GM19238 (cell line): ENCODE measurements around the gene MYBBP1A.

Experiments used
- DNase-seq: peaks from one replicate; pipeline ENCODE4 v3.0.0; 2011; ENCODE audit warnings: low spot score; ENCODE audit not compliant: insufficient read length

MYBBP1A gene

GRCh38 chr17:4538236-4539002, 16.8 kb downstream of the MYBBP1A start:
- no peak for DNase-seq

- DNase-seq: no peak
Measured at GRCh38 chr17:4537451-4538235, 17.5 kb downstream of the MYBBP1A start.

GRCh38 chr17:4536742-4537411, 18.3 kb downstream of the MYBBP1A start:
- DNase-seq: no peak

- DNase-seq: no peak
Measured at GRCh38 chr17:4536259-4536741, 18.9 kb downstream of the MYBBP1A start.

- DNase-seq: no peak
Measured at GRCh38 chr17:4535667-4536258, 19.4 kb downstream of the MYBBP1A start.

GRCh38 chr17:4534928-4535666, 20.1 kb downstream of the MYBBP1A start:
- DNase-seq: no peak

GRCh38 chr17:4534515-4534914, 20.7 kb downstream of the MYBBP1A start:
- no peak for DNase-seq

GRCh38 chr17:4533523-4534504, 21.4 kb downstream of the MYBBP1A start:
- no peak for DNase-seq

GRCh38 chr17:4532860-4533522, 22.2 kb downstream of the MYBBP1A start:
- DNase-seq: no peak

GRCh38 chr17:4531988-4532736, 23.0 kb downstream of the MYBBP1A start:
- DNase-seq: no peak

- no peak for DNase-seq
Measured at GRCh38 chr17:4530799-4531730, 24.1 kb downstream of the MYBBP1A start.

- DNase-seq: no peak
Measured at GRCh38 chr17:4529533-4530152, 25.5 kb downstream of the MYBBP1A start.

- no peak for DNase-seq
Measured at GRCh38 chr17:4527566-4528125, 27.5 kb downstream of the MYBBP1A start.

GRCh38 chr17:4527134-4527533, 28.1 kb downstream of the MYBBP1A start:
- DNase-seq: no peak

- DNase-seq: no peak
Measured at GRCh38 chr17:4525691-4526397, 29.3 kb downstream of the MYBBP1A start.

GRCh38 chr17:4523946-4524345, 31.2 kb downstream of the MYBBP1A start:
- DNase-seq: no peak
